WERI-Rb-1 (cell line): ENCODE results near the gene MAP4.

Source experiments
- DNase-seq: peaks from one replicate; pipeline ENCODE4 v3.0.0-alpha.2; 2020
- H3K27ac ChIP-seq: fragments of 250-450 bp; sonication (Bioruptor Pico); 2 replicates; pipeline ENCODE4 v1.5.1; 2020; ENCODE audit warnings: mild to moderate bottlenecking, moderate library complexity
- H3K27me3 ChIP-seq: fragments of 250-450 bp; sonication (Bioruptor Pico); 2 replicates; pipeline ENCODE4 v1.5.1; 2021; ENCODE audit warnings: mild to moderate bottlenecking, low read depth, moderate library complexity; ENCODE audit not compliant: insufficient read depth, severe bottlenecking
- H3K36me3 ChIP-seq: fragments of 250-450 bp; sonication (Bioruptor Pico); 2 replicates; pipeline ENCODE4 v1.5.1; 2020; ENCODE audit warnings: mild to moderate bottlenecking, moderate library complexity
- H3K4me3 ChIP-seq: 2 replicates; pipeline ENCODE4 v1.5.1; 2011; ENCODE audit warnings: low read depth, mild to moderate bottlenecking, control low read depth, low read length
- H3K9me3 ChIP-seq: fragments of 250-450 bp; sonication (Bioruptor Pico); 2 replicates; pipeline ENCODE4 v1.5.1; 2021; ENCODE audit warnings: mild to moderate bottlenecking, moderate library complexity; ENCODE audit not compliant: severe bottlenecking
- TF ChIP-seq, protein P1 (sequence below): IDR thresholded peaks from 2 replicates; pipeline ENCODE4 v1.5.1; 2011; ENCODE audit warnings: low read depth, mild to moderate bottlenecking, control low read depth, inconsistent platforms, low read length

Gene MAP4

GRCh38 chr3:47954567-47954966, 61.6 kb downstream of the MAP4 start:
- no peak for DNase-seq

GRCh38 chr3:47950453-47951169, 65.6 kb downstream of the MAP4 start:
- H3K4me3 ChIP-seq: no peak overlapping the region
- no peaks in the 10 kb centered on the region for H3K27me3 ChIP-seq
- TF ChIP-seq, protein P1, sequence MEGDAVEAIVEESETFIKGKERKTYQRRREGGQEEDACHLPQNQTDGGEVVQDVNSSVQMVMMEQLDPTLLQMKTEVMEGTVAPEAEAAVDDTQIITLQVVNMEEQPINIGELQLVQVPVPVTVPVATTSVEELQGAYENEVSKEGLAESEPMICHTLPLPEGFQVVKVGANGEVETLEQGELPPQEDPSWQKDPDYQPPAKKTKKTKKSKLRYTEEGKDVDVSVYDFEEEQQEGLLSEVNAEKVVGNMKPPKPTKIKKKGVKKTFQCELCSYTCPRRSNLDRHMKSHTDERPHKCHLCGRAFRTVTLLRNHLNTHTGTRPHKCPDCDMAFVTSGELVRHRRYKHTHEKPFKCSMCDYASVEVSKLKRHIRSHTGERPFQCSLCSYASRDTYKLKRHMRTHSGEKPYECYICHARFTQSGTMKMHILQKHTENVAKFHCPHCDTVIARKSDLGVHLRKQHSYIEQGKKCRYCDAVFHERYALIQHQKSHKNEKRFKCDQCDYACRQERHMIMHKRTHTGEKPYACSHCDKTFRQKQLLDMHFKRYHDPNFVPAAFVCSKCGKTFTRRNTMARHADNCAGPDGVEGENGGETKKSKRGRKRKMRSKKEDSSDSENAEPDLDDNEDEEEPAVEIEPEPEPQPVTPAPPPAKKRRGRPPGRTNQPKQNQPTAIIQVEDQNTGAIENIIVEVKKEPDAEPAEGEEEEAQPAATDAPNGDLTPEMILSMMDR: no peak

More at GRCh38 chr3:47954567-47954966, 61.6 kb downstream of the MAP4 start:
- TF ChIP-seq, protein P1: no peak
- no peaks in the 10 kb centered on the region for H3K36me3 ChIP-seq
- no peak overlapping the region for H3K4me3 ChIP-seq
- no peak overlapping the region for H3K27ac ChIP-seq
- no peaks in the 10 kb centered on the region for H3K9me3 ChIP-seq
- no peaks in the 10 kb centered on the region for H3K27me3 ChIP-seq

DNA sequence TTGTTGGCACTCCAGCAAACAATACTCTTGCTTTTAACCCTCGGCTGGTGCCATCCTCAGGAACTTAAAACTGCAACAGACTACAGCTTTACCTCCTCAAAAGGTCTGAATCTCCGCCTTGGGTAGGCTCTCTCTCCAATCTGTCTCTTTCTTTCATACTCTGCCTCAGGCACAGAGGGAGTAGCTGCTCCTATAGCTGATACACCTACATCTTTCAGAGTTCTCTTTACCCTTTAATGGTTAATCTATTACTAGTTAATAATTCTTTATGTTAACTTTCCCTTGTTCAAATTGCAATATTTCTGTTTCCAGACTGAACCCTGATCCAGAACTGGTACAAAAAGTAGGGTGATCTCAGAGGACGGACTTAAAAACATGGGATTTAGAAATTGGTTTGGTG, 66.2 kb downstream of the MAP4 start:
- no peak for DNase-seq
- TF ChIP-seq, protein P1: no peak
- no peaks in the 10 kb centered on the region for H3K27me3 ChIP-seq
- H3K36me3 ChIP-seq: no peaks in the 10 kb centered on the region
- H3K9me3 ChIP-seq: no peaks in the 10 kb centered on the region
- H3K27ac ChIP-seq: no peak overlapping the region
- no peak overlapping the region for H3K4me3 ChIP-seq

More at GRCh38 chr3:47950453-47951169, 65.6 kb downstream of the MAP4 start:
- H3K9me3 ChIP-seq: no peaks in the 10 kb centered on the region
- no peak overlapping the region for H3K27ac ChIP-seq
- DNase-seq: no peak
- H3K36me3 ChIP-seq: no peaks in the 10 kb centered on the region

- no peak overlapping the region for H3K4me3 ChIP-seq
Observed at GRCh38 chr3:47940232-47940631, 76.0 kb downstream of the MAP4 start.

DNA sequence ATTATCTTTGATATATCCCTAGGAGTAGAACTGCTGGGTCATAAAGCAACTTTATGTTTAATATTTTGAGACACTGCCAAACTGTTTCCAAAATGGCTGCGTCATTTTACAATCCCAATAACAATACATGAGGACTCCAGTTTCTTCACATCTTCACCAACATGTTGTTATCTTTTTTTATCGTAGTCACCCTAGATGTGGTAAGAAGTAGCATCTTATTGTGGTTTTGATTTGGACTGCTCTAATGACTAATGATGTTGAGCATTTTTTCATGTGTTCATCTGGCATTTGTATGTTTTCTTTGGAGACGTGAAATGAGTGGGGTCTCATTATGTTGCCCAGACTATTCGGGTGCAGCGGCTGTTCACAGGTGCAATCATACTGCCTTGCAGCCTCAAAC, 83.8 kb downstream of the MAP4 start:
- H3K4me3 ChIP-seq: no peak overlapping the region
- no peak for DNase-seq
- TF ChIP-seq, protein P1: no peak
- no peaks in the 10 kb centered on the region for H3K27me3 ChIP-seq
- H3K36me3 ChIP-seq: peaks cover 7% of the 10 kb centered on the region
- no peak overlapping the region for H3K27ac ChIP-seq
- H3K9me3 ChIP-seq: no peaks in the 10 kb centered on the region

More at GRCh38 chr3:47940232-47940631, 76.0 kb downstream of the MAP4 start:
- no peaks in the 10 kb centered on the region for H3K36me3 ChIP-seq
- no peak for DNase-seq
- no peaks in the 10 kb centered on the region for H3K9me3 ChIP-seq
- no peaks in the 10 kb centered on the region for H3K27me3 ChIP-seq
- TF ChIP-seq, protein P1: no peak
- H3K27ac ChIP-seq: no peak overlapping the region

GRCh38 chr3:47930979-47931378, 85.2 kb downstream of the MAP4 start:
- no peaks in the 10 kb centered on the region for H3K27me3 ChIP-seq
- H3K36me3 ChIP-seq: peaks cover 19% of the 10 kb centered on the region
- no peaks in the 10 kb centered on the region for H3K9me3 ChIP-seq
- no peak overlapping the region for H3K27ac ChIP-seq
- no peak overlapping the region for H3K4me3 ChIP-seq
- TF ChIP-seq, protein P1: no peak
- DNase-seq: no peak
